DOHH2 (cell line): ENCODE data around the gene SYP.

Source experiments
- EZH2phosphoT487 ChIP-seq: fragments of 200-600 bp; sonication (generic); IDR thresholded peaks from 2 replicates; pipeline ENCODE4 v1.6.1; 2017; ENCODE audit warnings: borderline replicate concordance, mild to moderate bottlenecking, antibody characterized with exemption, low read length, moderate library complexity, mixed read lengths
- TF ChIP-seq, protein P1 (sequence below): fragments of 200-600 bp; sonication (generic); IDR thresholded peaks from one replicate; pipeline ENCODE4 v1.5.1; 2014; ENCODE audit warnings: antibody characterized with exemption, mild to moderate bottlenecking, low read depth, low read length; ENCODE audit not compliant: poor library complexity, severe bottlenecking

DNA sequence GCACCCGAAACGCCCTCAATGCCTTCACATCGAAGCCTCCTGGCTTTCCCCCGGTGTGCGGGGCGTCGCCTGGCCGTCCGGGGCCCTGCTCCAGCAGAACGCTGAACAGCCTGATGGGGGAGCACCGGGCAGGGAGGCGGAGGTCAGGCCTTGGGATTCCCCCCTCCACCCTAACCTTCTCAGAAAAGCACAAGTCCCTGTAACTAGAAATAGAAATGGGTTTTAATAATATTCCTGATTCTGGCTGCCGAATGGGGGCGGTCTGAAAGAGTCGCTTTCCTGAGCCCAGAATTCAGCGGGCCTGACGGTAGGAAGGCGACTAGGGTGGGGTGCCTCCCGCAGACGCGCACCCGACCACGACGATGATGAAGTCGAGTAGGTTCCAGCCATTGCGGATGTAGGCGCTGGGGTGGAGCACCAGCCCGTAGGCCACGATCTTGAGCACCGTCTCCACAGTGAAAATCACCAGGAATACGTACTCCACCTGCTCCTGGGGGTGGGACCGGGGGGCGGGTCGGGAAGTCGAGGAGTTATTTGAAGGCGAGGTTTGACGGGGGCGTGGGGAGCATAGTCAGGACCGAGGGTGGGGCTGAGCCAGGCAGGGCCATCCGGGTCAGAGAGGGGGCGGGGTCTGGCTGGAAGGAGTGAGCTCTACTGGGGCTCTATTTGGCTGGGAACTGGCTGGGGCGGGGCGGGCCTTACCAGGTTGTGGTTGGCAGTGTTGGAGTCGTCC is 30.7 kb upstream of the SYP start:
- TF ChIP-seq, protein P1, sequence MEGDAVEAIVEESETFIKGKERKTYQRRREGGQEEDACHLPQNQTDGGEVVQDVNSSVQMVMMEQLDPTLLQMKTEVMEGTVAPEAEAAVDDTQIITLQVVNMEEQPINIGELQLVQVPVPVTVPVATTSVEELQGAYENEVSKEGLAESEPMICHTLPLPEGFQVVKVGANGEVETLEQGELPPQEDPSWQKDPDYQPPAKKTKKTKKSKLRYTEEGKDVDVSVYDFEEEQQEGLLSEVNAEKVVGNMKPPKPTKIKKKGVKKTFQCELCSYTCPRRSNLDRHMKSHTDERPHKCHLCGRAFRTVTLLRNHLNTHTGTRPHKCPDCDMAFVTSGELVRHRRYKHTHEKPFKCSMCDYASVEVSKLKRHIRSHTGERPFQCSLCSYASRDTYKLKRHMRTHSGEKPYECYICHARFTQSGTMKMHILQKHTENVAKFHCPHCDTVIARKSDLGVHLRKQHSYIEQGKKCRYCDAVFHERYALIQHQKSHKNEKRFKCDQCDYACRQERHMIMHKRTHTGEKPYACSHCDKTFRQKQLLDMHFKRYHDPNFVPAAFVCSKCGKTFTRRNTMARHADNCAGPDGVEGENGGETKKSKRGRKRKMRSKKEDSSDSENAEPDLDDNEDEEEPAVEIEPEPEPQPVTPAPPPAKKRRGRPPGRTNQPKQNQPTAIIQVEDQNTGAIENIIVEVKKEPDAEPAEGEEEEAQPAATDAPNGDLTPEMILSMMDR = no peak
- no peak for TF ChIP-seq EZH2phosphoT487
